Muscle layer of colon (tissue), 2 donors: Measurements from ENCODE around the gene TEX10.
A peak's percentile ranks its signal among the peaks of the same experiment; 100 is the strongest.

Source experiments
- H3K27ac ChIP-seq: one replicate; pipeline ENCODE4 v1.7.0; 2013; ENCODE audit warnings: low read depth, mild to moderate bottlenecking, low read length, moderate library complexity
- H3K27me3 ChIP-seq, 2 donors: one replicate each; pipeline ENCODE4 v1.7.0; 2013; ENCODE audit warnings: low read length in 2 of 2, mild to moderate bottlenecking in 2 of 2; ENCODE audit not compliant: insufficient read depth in 2 of 2, control insufficient read depth in 1 of 2
- H3K36me3 ChIP-seq: one replicate; pipeline ENCODE4 v1.7.0; 2013; ENCODE audit warnings: mild to moderate bottlenecking, low read length; ENCODE audit not compliant: insufficient read depth
- H3K4me1 ChIP-seq: one replicate; pipeline ENCODE4 v1.7.0; 2013; ENCODE audit warnings: mild to moderate bottlenecking, low read length; ENCODE audit not compliant: insufficient read depth
- H3K4me3 ChIP-seq, 2 donors: one replicate each; pipeline ENCODE4 v1.7.0; 2013; ENCODE audit warnings: low read length in 2 of 2, low read depth in 1 of 2, mild to moderate bottlenecking in 1 of 2, moderate library complexity in 1 of 2
- H3K9ac ChIP-seq: one replicate; pipeline ENCODE4 v1.7.0; 2013; ENCODE audit warnings: low read length
- H3K9me3 ChIP-seq: one replicate; pipeline ENCODE4 v1.7.0; 2013; ENCODE audit warnings: mild to moderate bottlenecking, low read length
- donor health status: abdominal sarcoma.
- donor health status: Adenocarcinoma of cecum.

Gene TEX10

GRCh38 chr9:100370064-100370723 lies 17.5 kb upstream of the TEX10 start:
- Histone ChIP-seq H3K4me3 (no peak overlapping the region), H3K9ac (no peak overlapping the region), H3K4me1 (no peaks in the 10 kb centered on the region), H3K27me3 (no peaks in the 10 kb centered on the region), H3K27ac (no peak overlapping the region), H3K36me3 (no peaks in the 10 kb centered on the region), H3K9me3 (no peaks in the 10 kb centered on the region)

- no peak overlapping the region for H3K27ac ChIP-seq
- H3K9me3 ChIP-seq: no peaks in the 10 kb centered on the region
- H3K4me1 ChIP-seq: no peaks in the 10 kb centered on the region
- H3K36me3 ChIP-seq: no peaks in the 10 kb centered on the region
- H3K9ac ChIP-seq: no peak overlapping the region
- H3K27me3 ChIP-seq: no peaks in the 10 kb centered on the region
- H3K4me3 ChIP-seq: no peak overlapping the region
Measured at GRCh38 chr9:100368672-100369071, 15.9 kb upstream of the TEX10 start.

GRCh38 chr9:100366121-100366520 lies 13.4 kb upstream of the TEX10 start:
- Histone ChIP-seq H3K4me1 (no peaks in the 10 kb centered on the region), H3K9me3 (no peaks in the 10 kb centered on the region), H3K36me3 (no peaks in the 10 kb centered on the region), H3K27me3 (no peaks in the 10 kb centered on the region), H3K4me3 (no peak overlapping the region), H3K27ac (no peak overlapping the region), H3K9ac (no peak overlapping the region)

- no peaks in the 10 kb centered on the region for H3K4me1 ChIP-seq
- H3K9me3 ChIP-seq: no peaks in the 10 kb centered on the region
- no peak overlapping the region for H3K27ac ChIP-seq
- no peaks in the 10 kb centered on the region for H3K27me3 ChIP-seq
- no peak overlapping the region for H3K4me3 ChIP-seq
- H3K36me3 ChIP-seq: no peaks in the 10 kb centered on the region
- H3K9ac ChIP-seq: no peak overlapping the region
Measured at GRCh38 chr9:100364013-100364412, 11.3 kb upstream of the TEX10 start.

- Histone ChIP-seq H3K9me3 (no peaks in the 10 kb centered on the region), H3K9ac (no peak overlapping the region), H3K27ac (no peak overlapping the region), H3K36me3 (no peaks in the 10 kb centered on the region), H3K4me1 (no peaks in the 10 kb centered on the region), H3K4me3 (no peak overlapping the region), H3K27me3 (no peaks in the 10 kb centered on the region)
Measured at GRCh38 chr9:100359057-100359456, 6.3 kb upstream of the TEX10 start.

GRCh38 chr9:100357501-100357900 lies 4.8 kb upstream of the TEX10 start:
- Histone ChIP-seq H3K27me3 (no peaks in the 10 kb centered on the region), H3K9ac (no peak overlapping the region), H3K4me3 (no peak overlapping the region), H3K9me3 (no peaks in the 10 kb centered on the region), H3K4me1 (peaks cover 7% of the 10 kb centered on the region), H3K27ac (no peak overlapping the region), H3K36me3 (no peaks in the 10 kb centered on the region)

- H3K27ac ChIP-seq: no peak overlapping the region
- no peaks in the 10 kb centered on the region for H3K27me3 ChIP-seq
- peaks cover 12% of the 10 kb centered on the region for H3K4me1 ChIP-seq
- no peak overlapping the region for H3K4me3 ChIP-seq
- H3K9ac ChIP-seq: no peak overlapping the region
- H3K36me3 ChIP-seq: no peaks in the 10 kb centered on the region
- H3K9me3 ChIP-seq: no peaks in the 10 kb centered on the region
Measured at GRCh38 chr9:100355561-100355960, 2.8 kb upstream of the TEX10 start.

GRCh38 chr9:100354121-100354800 lies 1.5 kb upstream of the TEX10 start:
- Histone ChIP-seq H3K27ac (no peak overlapping the region), H3K9me3 (no peaks in the 10 kb centered on the region), H3K4me1 (peaks cover 16% of the 10 kb centered on the region), H3K9ac (no peak overlapping the region), H3K27me3 (no peaks in the 10 kb centered on the region), H3K36me3 (no peaks in the 10 kb centered on the region), H3K4me3 (no peak overlapping the region)

- Histone ChIP-seq H3K4me1 (peaks cover 16% of the 10 kb centered on the region), H3K36me3 (no peaks in the 10 kb centered on the region), H3K27ac (peak overlapping the region; percentile 85), H3K9ac (peak overlapping the region; percentile 67), H3K9me3 (no peaks in the 10 kb centered on the region), H3K4me3 (peak overlapping the region; percentile 62 to 79), H3K27me3 (no peaks in the 10 kb centered on the region)
Measured at GRCh38 chr9:100352201-100352726, 478 bp downstream of the TEX10 start.

GRCh38 chr9:100351508-100351907 lies 1.2 kb downstream of the TEX10 start:
- Histone ChIP-seq H3K9ac (peak overlapping the region; percentile 67), H3K9me3 (no peaks in the 10 kb centered on the region), H3K27me3 (no peaks in the 10 kb centered on the region), H3K27ac (no peak overlapping the region), H3K36me3 (no peaks in the 10 kb centered on the region), H3K4me3 (peak overlapping the region in 1 of 2 donors; percentile 79), H3K4me1 (peaks cover 16% of the 10 kb centered on the region)

GRCh38 chr9:100350188-100350587 lies 2.6 kb downstream of the TEX10 start:
- Histone ChIP-seq H3K4me1 (peaks cover 16% of the 10 kb centered on the region), H3K27me3 (no peaks in the 10 kb centered on the region), H3K27ac (no peak overlapping the region), H3K36me3 (no peaks in the 10 kb centered on the region), H3K9ac (no peak overlapping the region), H3K4me3 (no peak overlapping the region), H3K9me3 (no peaks in the 10 kb centered on the region)

- H3K27me3 ChIP-seq: no peaks in the 10 kb centered on the region
- H3K9ac ChIP-seq: no peak overlapping the region
- H3K27ac ChIP-seq: no peak overlapping the region
- no peak overlapping the region for H3K4me3 ChIP-seq
- no peaks in the 10 kb centered on the region for H3K36me3 ChIP-seq
- peaks cover 9% of the 10 kb centered on the region for H3K4me1 ChIP-seq
- no peaks in the 10 kb centered on the region for H3K9me3 ChIP-seq
Measured at GRCh38 chr9:100346836-100347235, 5.9 kb downstream of the TEX10 start.
